HG03175 (cell line): Measurements from ENCODE around the gene COLEC12.

ENCODE experiments used
- ATAC-seq: cut with Tn5 transposase; IDR thresholded peaks from one replicate; pipeline ENCODE4 v1.9.1; 2021; ENCODE audit warnings: mild to moderate bottlenecking, moderate library complexity; ENCODE audit not compliant: unreplicated experiment

COLEC12 gene

DNA sequence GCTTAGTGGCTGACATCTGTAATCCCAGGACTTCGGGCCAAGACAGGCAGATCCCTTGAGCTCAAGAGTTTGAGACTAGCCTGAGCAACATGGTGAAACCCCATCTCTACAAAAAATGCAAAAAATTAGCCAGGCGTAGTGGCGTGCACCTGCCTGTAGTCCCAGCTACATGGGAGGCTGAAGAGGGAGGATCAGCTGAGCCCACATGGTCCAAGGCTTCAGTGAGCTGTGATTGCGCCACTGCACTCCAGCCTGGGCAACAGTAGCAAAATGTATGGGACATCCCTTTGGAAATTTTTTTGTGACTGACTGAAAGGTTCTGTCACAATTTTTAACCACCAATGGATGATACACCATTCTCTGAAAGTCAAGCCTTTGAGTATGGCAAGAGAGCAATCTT, 6.3 kb upstream of the COLEC12 start:
- no peak for ATAC-seq

DNA sequence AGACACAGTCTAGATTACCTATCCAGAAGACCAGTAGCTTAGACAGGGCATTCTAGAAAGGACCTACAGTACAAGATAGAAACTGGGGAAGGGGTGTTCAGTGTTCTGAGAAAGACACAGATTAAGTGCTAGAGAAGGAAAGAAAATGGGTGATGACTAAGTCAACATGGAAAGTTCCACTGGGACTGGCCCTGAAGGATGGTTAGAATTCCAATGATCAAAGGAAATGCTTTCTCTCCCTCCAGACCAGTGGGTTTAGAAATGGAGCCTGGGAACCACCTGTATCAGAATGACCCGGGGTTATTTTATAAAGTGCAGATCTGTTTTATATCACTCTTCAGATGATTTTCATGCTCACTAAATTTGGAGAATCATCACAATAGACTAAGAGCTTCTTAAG, 5.8 kb upstream of the COLEC12 start:
- no peak for ATAC-seq

DNA sequence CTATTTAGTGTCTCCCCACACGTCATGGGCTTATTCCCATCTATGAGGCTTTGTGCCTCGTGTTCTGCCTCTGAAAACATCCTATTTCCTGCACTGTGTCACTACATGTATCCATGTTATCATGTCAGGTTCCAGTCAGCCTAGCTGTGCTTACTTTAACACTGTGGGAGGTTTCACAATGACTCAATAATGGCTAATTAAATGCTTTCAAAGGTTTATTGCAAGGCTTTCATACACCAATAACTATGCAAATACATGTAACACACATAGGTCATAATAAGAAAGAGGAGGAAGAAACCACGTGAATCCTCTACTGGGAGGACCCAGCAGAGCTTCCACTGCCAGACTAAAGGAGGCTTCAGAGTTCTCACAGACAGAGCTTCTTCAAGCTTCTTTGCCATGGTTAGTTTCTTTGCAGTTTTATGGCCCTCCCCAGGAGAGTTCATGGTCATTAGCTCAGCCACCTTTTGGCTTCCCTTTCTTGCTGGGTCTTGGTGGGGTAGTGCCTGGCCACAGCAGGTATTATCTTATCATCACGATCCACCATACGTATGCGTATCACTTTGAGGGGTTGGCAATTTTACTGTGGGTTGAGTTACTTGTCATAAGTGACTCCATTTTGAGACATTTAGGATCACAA, 5.1 kb upstream of the COLEC12 start:
- ATAC-seq = peak; percentile 97

DNA sequence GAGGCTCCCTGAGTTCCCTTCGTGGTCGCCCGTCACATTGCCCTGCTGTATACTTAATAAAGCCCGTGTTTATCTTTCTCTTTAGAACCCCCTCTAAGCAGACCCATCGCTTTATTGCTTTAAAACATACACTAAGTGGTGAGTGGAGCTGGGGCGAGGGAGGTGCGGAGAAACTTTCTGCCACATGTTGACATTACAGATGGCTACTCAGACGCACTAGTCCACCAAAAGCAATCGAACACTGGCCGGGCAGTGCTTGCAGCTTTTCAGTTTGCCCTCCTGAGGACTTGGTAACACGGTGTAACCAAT, 859 bp upstream of the COLEC12 start:
- no peak for ATAC-seq

DNA sequence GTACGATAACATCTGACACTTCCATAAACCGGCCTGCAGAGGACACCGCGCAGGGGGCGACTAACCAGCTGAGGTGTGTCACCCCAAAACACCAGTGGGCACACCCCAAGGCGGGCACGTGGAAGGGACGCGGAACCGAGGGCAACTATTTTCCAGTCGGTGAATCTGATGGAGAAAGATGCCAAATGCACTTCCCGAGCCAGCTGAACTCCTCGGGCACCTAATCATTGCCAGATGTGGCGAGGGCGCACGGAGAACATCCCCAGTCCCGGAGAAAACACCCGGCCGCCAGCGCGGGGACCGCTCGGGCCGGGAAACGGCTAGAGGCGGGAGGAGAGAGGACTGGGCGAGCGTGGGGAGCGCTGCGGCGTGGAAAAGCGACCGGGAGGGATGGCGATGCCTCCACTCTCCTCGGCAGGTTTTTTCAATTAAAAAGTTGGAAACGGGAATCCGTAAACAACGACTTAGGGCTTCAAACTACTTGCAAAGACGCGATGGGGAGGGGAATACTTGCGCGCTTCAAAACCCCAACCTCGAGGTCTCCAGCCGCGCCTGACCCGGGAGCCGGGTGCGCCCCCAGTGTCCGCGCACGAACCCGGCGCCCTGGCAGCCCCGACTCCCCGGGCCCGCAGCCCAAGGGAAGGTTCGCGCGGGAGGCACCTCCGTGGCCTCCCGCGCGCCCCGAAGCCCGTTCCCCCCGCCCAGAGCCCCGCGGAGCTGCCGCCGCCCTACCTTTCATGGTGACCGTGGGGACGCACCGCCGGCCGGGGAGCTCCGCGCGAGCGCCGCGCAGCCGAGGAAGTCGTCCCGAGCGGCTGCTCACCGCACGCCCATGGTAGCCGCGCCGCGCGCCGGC, 497 bp downstream of the COLEC12 start:
- ATAC-seq = no peak

DNA sequence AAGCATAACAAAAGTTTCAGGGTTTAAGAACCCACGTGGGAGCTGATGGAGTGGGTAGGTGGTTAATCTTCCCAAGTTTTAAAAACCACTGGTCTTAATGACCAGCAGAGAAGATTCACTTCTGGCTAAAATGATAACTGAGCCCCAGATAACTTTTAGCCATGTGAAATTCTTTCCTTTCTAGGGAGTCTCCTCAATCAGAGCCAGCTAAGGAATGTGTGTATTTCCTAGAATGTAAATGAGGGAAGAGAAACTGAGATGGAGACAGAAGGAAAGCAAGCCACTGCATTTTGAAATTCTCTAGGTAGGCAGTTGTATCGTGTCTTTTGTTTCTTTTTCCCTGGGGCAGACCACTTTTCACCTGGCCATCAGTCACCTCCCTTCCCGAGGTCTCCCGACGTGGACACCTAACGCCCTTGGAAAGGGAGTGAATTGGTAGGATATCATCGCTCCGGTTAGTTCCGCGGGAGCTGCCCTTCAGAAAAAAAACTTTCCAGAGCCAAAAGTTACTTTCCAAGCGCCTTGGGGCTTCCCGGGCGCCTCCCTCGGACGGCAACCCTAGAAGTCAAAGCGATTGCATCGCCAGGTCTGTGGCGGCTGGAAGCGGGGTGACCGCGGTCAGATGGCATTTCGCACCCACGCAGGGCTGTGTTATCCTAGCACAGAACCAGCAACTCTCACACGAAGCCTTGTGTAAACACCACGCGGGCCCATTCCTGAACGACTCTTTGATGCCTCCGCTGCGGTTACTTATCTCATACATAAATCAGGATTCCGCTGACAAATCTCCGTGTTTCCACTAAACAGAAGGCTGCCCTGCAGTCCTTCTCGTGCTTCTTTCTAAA, 1.3 kb downstream of the COLEC12 start:
- no peak for ATAC-seq

DNA sequence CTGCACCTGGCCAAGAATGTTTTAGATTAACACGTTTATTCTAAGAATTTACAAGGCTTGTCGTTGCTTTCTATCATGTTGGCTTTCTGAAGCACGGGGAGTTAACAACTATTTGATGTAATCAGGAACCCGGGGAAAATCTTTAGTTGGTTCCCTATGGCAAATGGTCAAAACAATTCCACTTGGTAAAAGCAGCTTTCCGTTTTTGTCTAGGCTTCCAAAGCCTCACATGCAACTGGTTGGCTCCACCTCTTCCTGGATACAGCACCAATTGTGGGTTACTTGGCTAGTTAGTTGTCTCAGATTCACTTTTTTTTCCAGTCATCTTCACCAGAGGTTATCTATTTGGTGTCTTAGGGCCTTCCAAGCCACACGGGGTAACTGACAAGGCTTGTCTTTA, 2.8 kb downstream of the COLEC12 start:
- no peak for ATAC-seq

DNA sequence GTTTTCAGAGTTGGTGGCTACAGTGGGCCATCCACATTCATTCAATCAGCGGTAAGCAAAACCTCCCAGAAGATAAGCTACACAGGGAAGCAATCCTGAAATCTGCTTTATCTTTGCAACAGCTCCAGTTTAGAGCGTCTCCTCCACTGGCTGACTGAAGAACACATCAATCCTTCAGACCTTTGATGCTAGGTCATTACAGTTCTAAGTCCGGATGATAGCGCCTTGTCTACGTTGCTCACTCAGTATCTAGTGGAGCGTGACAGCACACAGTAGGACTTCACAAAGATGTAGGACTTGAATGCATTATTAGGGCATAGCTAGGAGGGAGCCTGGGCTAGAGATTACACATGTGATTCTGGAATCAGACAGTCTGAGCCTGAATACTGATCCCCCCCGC, 5.0 kb downstream of the COLEC12 start:
- ATAC-seq = no peak

DNA sequence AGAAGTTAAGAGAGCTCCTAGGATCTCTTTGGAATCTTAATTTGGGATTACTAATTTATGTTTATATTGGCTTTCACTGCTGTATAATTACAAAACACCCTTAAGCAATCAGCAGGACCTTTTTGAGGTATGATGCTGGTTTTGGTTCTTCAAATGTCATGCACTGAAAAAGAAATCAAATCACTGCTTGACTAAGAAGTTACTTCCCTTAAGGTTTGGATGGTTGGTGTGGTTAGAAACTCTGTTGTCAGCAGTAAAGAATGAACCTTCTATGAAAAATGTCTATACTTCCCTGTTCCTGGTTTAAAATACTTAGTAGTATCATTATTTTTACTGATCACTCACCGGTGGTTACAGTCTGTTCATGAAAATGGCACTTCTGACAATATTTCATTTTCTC, 5.5 kb downstream of the COLEC12 start:
- no peak for ATAC-seq

DNA sequence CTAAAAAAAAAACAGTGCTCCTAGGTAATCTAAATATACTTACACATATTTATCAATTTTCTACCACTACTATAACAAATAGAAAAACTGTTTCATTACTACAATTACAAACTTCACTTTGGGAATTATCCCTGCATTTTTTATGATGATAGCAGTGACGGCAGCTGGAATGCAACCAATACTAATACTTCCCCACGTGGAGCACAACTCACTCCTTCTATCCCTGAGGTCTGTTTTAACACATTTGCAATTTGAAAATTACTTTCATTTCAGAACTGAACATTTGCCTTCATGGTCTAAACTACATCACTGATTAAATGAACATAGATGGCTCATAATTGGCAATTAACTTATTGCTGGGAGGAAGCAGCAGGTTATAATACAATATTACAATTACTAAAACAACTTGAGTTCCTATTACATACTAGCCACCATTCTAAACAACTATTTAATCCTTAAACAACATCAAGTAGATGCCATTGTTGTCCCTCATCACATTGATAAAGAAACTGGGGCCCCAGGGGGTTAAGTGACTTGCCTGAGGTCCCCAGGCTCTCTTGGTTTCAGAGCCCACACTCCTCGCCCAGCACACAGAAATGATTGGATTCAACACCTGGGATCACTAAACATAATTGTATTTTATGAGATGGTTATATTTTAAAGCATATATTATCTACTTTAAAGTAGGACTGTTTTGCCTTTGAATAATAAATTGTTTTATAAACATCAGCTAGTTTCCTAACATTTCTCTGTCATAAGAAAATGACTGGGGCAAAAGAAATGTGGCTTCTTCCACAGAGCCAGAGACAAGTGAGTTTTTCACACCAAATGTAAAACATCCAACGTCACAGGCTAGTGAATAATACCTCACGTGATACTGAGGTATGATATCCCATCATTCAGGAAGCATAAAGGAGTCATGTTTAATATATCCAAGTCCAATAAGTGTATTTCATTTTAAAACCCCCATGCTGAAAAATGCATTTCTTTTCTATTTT, 6.2 kb downstream of the COLEC12 start:
- ATAC-seq = no peak

DNA sequence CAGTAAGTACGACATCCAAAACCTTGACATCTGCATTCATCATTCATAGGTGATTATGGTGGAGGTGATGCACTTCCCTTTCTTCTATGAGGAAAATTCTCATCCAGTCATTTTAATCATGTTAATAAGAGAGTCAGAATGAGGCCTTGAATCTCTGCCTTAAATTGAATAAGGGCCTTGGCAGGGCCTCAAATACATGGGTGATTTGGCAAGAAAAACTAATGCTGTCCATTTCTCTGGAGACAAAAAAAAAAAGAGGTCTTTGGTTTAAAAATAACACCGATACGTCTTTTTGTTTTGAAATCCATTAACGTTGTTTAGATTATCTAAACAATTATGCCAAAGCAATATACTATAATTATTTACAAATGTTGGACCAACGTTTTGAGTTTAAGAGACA, 8.1 kb downstream of the COLEC12 start:
- ATAC-seq = no peak

DNA sequence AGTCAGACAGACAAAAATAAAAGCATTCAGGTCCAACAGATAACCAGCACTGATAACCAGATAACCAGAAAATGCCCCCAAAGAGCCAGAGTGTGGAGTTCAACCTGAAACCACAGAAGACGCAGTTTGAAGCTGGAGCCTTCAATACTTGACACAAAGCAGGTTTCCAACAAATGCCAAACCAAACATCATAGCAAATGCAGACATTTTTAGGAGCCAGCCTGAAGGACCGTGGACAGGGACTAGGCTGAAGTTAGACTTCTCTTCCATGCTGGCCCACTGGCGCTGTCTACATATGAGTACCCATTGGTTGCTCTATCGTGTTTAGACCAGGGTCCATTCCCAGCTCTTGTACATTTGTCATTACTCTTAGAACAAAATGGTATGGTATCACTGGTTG, 9.9 kb downstream of the COLEC12 start:
- ATAC-seq = no peak

DNA sequence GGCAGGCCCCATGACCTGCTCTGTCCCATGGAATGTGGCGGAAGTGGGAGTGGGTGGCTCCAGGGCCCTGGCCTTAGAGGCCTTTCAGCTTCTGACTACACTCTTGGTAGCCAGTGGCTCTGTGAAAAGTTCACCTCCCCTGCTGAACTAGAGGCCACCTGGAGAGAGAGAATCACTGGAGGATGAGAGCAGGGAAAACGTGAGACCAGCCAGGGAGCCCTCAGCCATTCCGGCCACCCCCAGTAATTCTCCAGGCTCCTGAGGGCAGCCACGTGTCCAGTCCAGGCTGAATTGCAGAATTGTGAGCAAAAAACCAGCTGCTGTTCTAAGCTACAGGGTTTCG, 10.5 kb downstream of the COLEC12 start:
- ATAC-seq = no peak

DNA sequence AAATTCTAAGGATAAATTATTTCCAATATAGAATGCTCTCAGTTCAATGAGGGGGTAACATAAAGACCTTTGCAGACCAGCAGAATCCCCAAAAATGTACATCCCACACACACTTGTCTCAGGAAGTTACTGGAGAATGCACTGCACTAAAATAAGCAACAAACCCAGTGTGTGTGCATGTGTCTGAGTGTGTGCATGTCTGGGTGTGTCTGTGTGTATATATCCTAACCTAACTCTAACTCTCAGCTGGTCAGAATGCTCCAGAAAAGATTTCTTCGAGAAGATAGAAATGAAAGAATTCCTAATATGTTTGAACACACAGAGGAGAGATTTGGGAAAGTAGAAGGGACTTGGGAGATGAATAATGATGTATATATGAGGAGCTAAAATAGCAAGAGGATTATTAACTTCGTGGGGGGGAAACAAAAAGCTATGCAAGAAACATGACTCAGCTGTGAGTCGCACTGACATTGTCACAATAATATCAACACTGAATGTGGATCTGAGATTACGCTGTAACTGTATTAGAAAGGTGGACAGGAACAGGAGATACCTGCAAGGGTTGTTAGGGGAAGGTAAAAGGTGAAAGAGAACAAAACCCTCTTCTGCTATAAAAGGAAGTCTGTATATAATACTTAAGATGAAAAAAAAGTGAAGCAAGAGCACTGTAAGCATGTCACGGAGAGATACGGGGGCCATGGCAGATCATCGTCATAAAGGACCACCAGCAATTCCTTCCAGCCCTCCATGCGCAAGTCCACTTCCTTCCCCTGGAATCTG, 11.1 kb downstream of the COLEC12 start:
- ATAC-seq = no peak

DNA sequence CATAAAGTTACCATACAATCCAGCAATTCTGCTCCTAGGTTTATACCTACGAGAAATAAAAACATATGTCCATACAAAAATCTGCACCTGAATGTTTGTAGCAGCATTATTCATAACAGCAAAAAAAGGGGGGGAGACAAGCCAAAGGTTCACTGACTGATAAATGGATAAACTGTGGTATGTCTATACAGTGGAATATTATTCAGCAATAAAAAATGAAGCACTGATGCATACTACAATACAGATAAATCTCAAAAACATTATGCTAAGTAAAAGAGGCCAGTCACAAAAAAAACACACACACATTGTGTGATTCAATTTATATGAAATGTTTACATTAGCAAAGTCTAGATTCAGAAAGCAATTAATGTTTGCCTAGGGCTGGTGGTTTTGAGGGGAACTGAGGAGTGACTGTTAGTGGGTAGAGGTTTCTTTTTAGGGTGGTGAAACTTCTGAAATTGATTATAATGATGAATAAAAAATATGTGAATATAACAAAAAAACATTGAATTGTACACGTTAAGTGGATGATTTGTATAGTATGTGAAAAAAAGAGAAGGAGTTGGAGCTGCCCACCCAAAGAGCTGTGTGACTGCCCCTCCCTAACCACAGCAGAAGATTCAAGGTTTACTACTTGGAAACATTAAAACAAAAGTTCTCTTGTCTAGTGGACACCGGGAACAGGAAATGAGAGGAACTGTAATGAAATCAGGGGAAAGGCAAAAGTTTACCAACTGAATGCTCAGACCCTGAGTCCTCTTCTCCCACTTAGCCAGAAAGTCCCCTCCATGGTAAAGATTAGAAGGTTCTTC, 13.4 kb downstream of the COLEC12 start:
- no peak for ATAC-seq

DNA sequence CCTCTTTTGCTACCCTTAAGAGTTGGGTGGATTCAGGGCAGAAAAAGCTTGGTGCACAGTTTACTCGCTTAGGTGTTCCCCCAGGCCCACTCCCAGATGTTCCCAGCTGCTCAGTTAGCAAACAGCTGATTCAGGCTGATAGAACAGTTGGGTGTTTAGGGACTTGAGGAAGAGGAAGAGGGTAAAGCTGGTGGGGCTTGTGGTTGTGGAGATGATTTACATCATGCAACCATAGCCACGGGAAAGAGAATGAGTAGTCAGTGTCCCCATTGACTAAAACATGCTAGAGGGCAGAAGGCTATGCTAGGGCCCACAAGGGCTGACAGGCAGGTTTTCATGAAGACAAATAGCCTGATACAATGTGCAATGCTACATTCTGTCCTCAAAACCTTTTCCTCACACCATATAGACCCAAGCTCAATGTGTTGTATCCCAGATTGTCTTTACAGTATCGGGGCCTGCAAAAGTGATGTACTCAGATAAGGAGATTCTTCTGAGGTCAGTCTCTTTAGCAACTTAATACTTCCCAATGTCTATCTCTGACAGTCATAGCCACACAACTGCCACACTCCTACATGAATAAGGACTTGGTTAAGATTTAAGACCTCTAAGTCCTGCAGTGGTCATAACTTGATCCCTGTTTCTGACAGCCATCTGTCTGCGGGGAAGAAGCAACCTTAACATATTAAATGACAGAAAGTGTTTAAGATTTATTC, 15.6 kb downstream of the COLEC12 start:
- peak; percentile 41 for ATAC-seq

DNA sequence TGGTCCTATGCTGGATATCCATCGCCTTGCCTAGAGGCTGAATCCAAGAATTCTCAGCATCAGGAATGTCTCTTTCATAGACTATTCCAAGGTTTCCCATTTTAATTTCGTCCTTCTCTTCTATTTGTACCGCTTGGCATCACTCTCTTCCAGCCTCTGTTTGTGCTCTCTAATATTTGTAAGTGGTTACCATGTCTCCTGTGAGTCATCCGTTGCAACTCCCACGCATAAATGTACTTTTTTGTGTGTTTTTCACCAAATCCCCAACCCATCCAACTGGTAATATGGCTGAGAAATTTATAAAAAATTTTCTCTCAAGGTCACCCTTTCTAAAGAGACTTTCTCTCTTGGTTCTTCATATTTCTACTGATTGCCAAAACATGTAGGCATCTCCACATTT, 21.8 kb downstream of the COLEC12 start:
- no peak for ATAC-seq

DNA sequence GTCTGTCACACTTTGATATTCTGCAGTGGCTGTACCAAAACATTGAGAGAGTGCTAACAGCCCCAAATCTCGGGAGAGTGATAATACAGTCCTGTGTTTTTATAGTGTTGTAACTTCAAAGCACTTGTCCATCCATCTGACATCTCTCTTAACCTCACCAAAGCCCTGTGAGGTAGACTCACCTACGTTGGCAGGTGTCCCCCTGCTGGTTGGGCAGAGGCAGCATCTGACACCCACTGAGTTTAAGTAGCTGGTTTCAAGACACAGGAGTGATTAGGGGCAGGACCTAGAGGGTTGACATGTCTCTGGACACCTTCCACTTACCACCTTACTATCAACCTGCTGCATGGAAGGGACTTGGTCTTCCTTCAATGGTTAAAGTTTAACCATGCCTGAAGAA, 22.9 kb downstream of the COLEC12 start:
- no peak for ATAC-seq

DNA sequence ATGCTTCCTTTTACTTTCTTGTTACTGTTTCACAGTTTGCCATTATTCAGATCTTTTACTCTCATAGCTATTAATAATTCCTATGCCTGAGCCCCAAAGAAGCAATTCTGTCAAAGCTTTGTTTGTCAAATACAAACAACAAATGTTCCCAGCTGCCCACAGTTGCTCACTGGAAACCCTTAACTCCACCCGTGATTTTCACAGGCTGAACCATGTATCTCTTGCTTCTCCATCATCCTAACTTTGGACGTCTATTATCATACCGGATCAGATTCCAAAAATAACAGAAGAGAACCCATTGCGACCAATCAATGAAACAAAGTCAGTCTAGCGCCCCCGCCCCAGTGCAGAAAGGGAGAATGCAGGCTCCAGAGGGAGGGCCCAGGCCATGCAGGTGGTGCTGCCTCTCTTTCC, 24.2 kb downstream of the COLEC12 start:
- ATAC-seq = no peak
